NOMO-1 treated with DMSO at 0.1 percent for 48 hours (cell line): ENCODE data around the gene PLA2G12A.

Experiments
- DNase-seq: peaks from one replicate; lab custom pipeline; 2025; ENCODE audit not compliant: unreplicated experiment; lab: John Stamatoyannopoulos, UW

The PLA2G12A gene

GRCh38 chr4:109729117-109729717, 653 bp downstream of the PLA2G12A start:
- peak; percentile 37 for DNase-seq

GRCh38 chr4:109728385-109728784, 1.5 kb downstream of the PLA2G12A start:
- DNase-seq: no peak

- DNase-seq: peak; percentile 20
These were observed 6.8 kb downstream of the PLA2G12A start for GRCh38 chr4:109723110-109723509.

DNA sequence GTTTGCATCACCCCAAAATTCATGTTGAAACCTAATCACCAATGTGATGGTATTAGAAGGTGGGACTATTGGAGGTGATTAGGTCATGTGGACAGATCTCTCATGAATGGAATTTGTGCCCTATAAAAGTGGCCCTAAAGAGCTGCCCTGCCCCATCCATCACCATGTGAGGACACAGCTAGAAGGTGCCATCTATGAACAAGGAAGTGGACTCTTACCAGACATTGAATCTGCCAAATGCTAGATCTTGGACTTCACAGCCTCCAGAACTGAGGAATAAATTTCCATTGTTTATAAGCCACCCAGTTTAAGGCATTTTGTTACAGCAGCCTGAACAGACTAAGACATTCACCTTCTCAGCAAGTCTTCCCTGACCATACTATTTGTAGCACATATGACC, 7.5 kb downstream of the PLA2G12A start:
- no peak for DNase-seq

DNA sequence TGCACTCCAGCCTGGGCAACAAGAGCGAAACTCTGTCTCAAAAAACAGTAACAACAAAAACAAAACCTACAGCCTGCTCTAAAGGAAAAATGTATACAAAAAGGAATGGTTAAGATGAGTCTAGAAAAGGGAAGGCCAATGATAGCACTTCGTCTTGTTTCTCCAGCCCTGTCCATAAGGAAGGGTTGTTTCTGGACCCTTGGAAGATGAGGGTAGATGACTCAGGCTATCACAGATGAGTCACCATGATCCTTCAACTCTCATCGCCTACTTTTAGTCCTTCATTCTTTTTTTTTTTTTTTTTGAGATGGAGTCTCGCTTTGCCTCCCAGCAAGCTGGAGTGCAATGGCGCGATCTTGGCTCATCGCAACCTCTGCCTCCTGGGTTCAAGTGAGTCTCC, 8.8 kb downstream of the PLA2G12A start:
- no peak for DNase-seq

DNA sequence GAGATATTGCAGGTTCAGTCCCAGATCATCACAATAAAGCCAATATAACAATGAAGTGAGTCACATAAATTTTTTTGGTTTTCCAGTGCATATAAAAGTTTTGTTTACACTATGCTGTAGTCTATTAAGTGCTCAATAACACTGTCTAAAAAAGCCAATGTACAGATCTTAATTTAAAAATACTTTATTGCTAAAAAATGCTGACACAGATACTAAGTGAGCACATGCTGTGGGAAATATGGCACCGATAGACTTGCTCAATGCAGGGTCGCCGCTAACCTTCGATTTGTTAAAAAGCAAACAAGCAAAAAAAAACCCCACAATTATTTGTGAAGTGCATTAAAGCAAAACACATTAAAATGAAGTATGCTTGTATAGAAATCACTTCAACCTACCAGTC, 10.3 kb downstream of the PLA2G12A start:
- DNase-seq: no peak

DNA sequence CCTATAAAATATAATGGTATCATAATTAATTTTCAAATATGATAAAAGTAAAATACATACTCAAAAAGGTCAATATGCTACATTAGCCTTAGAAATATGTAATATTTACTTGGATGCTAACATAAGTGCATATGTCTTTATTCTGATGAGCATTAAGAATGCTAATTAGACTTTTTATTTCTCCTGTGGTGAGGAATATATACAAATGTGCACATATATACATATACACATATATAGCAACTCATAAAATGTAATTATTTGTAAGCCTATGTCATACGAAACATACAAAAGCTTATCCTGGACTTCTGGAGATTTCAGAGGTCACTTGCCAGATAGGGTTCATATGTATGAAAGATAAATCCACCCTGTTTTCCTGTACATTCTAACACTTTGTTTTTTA, 11.1 kb downstream of the PLA2G12A start:
- no peak for DNase-seq

DNA sequence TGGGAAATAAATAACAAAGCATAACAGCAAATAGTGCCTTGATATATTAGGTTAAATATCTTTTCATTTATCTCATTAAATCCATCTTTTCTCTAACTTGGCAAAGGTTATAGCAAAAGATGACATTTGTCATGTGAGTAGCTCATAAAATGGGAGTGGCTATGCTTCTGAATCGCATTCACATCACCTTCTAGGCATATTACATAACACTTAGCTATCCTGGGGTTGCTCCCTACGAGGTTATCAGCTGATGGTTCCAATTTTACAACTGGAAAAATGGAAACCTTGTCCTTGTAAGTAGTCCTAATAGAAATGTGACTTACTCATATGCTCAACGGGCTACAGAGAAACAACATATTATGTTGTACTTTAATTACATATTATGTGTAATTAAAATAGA, 16.4 kb downstream of the PLA2G12A start:
- no peak for DNase-seq

DNA sequence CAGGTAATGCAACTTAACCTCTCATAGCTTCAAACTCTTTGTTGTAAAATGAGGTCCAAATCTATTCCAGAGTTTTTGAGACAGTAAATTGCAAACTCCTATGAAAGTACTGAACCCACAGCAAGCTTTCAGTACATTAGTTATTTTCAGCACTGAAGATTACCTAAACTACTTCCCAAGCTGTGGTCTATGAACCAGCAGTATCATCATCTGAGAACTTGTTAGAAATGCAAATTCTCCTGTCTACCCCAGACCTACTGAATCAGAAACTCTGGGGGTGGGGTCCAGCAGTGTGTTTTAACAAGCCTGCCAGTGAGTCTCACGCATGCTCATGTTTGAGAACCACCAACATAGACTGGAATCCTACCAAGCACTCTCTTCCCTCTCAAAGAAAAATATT, 20.9 kb downstream of the PLA2G12A start:
- DNase-seq: no peak

GRCh38 chr4:109708435-109708834, 21.4 kb downstream of the PLA2G12A start:
- no peak for DNase-seq

- DNase-seq: peak; percentile 70
These were observed 26.1 kb downstream of the PLA2G12A start for GRCh38 chr4:109703664-109704361.

GRCh38 chr4:109702950-109703663, 26.8 kb downstream of the PLA2G12A start, which contains the start of gene CASP6:
Gene CASP6 (minus strand): TSS chr4:109703445. CDS start chr4:109703395, 50 bp downstream.
- DNase-seq: peak; percentile 79

- no peak for DNase-seq
These were observed 28.1 kb downstream of the PLA2G12A start for GRCh38 chr4:109701566-109702410.

DNA sequence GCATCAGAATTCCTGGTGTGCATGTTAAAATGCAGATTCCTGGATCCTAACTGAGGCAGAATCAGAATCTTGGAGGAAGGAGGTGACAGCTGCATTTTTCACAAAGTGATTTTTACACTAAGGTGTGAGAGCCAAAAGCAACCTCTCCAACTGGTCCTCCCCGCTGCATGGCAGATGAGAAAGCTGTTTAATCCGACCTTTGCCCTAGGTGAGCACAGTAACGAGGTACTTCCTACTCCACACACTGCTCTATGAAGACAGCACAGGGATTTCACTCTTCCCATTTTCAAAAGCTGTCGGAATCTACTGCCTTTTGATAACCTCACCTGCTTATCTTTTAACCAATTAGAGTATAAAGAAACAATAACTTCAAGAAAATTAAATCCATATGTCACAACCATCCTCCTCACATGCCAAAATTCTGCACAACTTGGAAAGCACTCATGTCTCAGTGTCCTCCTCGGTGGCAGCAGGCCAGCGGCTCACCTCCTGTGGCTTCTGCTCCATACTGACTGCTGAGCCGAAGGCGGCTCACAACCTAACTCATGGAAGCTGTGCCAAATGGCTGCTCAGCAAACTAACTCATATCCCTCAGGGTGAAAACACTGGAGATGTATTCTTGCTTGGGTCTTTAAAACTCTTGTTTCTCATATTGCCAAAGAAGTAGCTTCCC, 30.2 kb downstream of the PLA2G12A start:
- DNase-seq: no peak

GRCh38 chr4:109698656-109699055, 31.2 kb downstream of the PLA2G12A start:
- DNase-seq: no peak

- DNase-seq: no peak
These were observed 38.4 kb downstream of the PLA2G12A start for GRCh38 chr4:109691411-109691920.

DNA sequence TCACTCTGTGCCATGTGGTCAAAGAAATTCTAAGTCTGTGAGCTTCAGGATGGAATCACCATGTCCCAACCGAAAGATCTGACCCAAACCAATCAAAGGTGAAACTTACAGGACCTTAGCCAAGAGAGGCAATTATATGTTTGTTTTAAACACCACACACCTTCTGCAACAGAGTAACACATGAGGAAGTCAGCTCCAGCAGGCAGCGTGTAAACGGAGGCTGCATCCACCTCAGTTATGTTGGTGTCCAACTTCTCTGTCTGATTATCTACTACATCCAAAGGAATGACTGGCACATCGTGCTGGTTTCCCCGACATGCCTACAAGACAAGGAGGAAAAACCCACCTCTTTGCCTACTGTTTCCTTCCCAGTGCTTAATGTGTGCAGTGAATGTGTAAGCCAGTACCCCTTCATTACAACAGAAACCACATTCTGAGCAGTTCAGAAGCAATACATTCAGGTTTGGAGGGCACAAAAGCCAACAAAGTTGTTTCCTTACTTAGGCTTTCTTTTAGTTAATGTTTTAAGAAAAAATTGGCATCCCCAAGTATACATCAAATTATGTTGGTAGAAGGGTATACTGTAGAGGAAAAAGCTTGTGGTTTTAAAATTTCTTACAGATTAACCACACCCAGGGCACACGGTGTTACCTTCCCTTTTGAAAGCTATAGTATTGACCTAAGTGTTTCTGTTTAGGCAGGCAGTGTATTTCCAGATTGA, 39.0 kb downstream of the PLA2G12A start:
- no peak for DNase-seq

- DNase-seq: no peak
These were observed 45.1 kb downstream of the PLA2G12A start for GRCh38 chr4:109684727-109685126.

- no peak for DNase-seq
These were observed 46.1 kb downstream of the PLA2G12A start for GRCh38 chr4:109683621-109684253.
